Naive thymus-derived CD8-positive, alpha-beta T cell (primary cell): ENCODE measurements around the gene RNFT2. TPM values are rescaled to one million over a fixed set of nuclear protein-coding genes. Genes with fewer than 3 reads are reported as not detected.

Experiments
- ATAC-seq, 2 donors: fragments of 150-1000 bp; cut with Tn5 transposase in 1 of 2; sonication (Bioruptor Pico), chemical (Tn5 transposase) in 1 of 2; 1 replicate in 1 of 2; 2 replicates in 1 of 2; pipeline ENCODE4 v1.10.0; 2021; ENCODE audit warnings: mild to moderate bottlenecking in 2 of 2, moderate library complexity in 2 of 2
- POLR2A ChIA-PET: fragments of 350-600 bp; sonication (Branson Sonifier 250); formaldehyde crosslinking; loops from one replicate; lab custom pipeline; 2021; ENCODE audit warnings: antibody characterized with exemption; lab: Charles Lee
- DNase-seq, 10 donors: peaks; one replicate each; pipeline versions ENCODE4 v3.0.0 to v3.0.0-alpha.2; 2020 to 2022
- H3K27ac Mint-ChIP-seq, 10 donors: one replicate each; pipeline ENCODE4 v1.8.0; 2020 to 2022; ENCODE audit warnings: mild to moderate bottlenecking in 10 of 10, mixed read lengths in 10 of 10, moderate library complexity in 4 of 10, inconsistent platforms in 1 of 10
- H3K27me3 Mint-ChIP-seq, 5 donors: one replicate each; pipeline ENCODE4 v1.8.0; 2021 to 2022; ENCODE audit warnings: mixed read lengths in 5 of 5
- H3K36me3 Mint-ChIP-seq, 3 donors: one replicate each; pipeline ENCODE4 v1.8.0; 2020 to 2022; ENCODE audit warnings: mixed read lengths in 3 of 3, mild to moderate bottlenecking in 2 of 3, inconsistent platforms in 1 of 3
- H3K4me1 Mint-ChIP-seq, 4 donors: one replicate each; pipeline ENCODE4 v1.8.0; 2021 to 2022; ENCODE audit warnings: mixed read lengths in 4 of 4
- H3K4me3 Mint-ChIP-seq, 10 donors: one replicate each; pipeline ENCODE4 v1.8.0; 2020 to 2022; ENCODE audit warnings: mild to moderate bottlenecking in 10 of 10, mixed read lengths in 10 of 10, moderate library complexity in 6 of 10, inconsistent platforms in 1 of 10
- H3K9me3 Mint-ChIP-seq, 9 donors: one replicate each; pipeline ENCODE4 v1.8.0; 2020 to 2022; ENCODE audit warnings: mixed read lengths in 9 of 9, mild to moderate bottlenecking in 3 of 9, inconsistent platforms in 1 of 9, moderate library complexity in 1 of 9
- polyA plus RNA-seq, 3 donors: library from polyadenylated mRNA; unstranded; fragments of 300-500 nt; fragmentation: Illumina TruSeq; gene quantifications; one replicate each; pipeline ENCODE4 v1.2.3, GENCODE V29; 2021
- total RNA-seq, 8 experiments: library from RNA in 2 of 8; stranded (reverse) in 2 of 8; gene quantifications; one replicate each; pipeline ENCODE4 v1.2.3 and lab custom pipeline; 2021 to 2026

Gene RNFT2
- total and polyA plus RNA-seq, 5 experiments from 2014 or later = 1.9 to 7.2 (median 2.4) TPM

DNA sequence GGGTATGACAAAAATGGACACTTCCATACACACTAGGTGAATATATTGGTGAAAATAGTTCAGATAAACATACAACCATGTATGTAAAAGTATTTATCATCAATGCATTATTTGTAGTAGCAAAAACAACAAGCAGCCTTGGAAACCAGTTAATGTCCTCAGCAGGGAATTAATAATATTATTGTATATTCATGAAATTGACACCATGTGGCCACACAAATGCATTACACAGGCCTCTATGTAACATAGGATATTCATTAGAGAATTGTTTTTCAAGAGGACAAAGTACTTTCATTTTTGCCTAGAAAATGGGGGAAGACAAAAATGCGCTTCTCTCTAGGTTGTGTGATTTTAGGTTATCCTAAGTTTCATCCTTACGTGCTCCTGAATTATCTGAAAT lies 24.6 kb upstream of the RNFT2 start:
- peak overlapping the region in 6 of 10 donors; percentile 1 to 74 (median 48) for H3K27ac Mint-ChIP-seq
- POLR2A ChIA-PET = no interaction called here
- no peaks in the 10 kb centered on the region for H3K9me3 Mint-ChIP-seq
- no peak for DNase-seq
- peaks cover 5 to 10% (median 8%) of the 10 kb centered on the region in 4 donors for H3K4me1 Mint-ChIP-seq
- H3K36me3 Mint-ChIP-seq = peaks cover 0 to 39% (median 2%) of the 10 kb centered on the region in 3 donors
- H3K4me3 Mint-ChIP-seq = no peak overlapping the region
- peaks cover 0 to 7% (median 0%) of the 10 kb centered on the region in 5 donors for H3K27me3 Mint-ChIP-seq
- ATAC-seq = no peak

DNA sequence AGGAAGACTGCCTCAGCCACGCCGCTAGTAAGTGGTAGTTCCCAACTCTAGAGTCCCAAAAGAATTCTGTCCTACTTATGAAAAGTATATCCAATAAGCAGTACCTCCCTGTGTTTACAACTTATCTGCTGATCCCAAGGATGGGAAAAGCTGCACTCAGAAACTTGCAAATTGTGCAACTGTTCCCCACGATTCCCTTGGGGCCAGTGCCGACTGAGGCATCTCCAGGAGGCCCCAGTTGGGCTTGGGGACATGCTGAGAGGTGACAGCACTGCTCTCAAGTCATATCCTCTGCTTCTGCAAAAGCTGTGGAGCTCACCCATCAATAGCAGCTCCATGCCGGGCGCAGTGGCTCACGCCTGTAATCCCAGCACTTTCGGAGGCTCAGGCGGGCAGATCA lies 23.9 kb upstream of the RNFT2 start:
- no peak for DNase-seq
- POLR2A ChIA-PET = no interaction called here
- peaks cover 0 to 45% (median 2%) of the 10 kb centered on the region in 3 donors for H3K36me3 Mint-ChIP-seq
- peaks cover 1 to 3% (median 2%) of the 10 kb centered on the region in 4 donors for H3K4me1 Mint-ChIP-seq
- ATAC-seq = no peak
- H3K4me3 Mint-ChIP-seq = no peak overlapping the region
- peaks cover 0 to under 1% (median 0%) of the 10 kb centered on the region in 5 donors for H3K27me3 Mint-ChIP-seq
- H3K9me3 Mint-ChIP-seq = no peaks in the 10 kb centered on the region
- H3K27ac Mint-ChIP-seq = peak overlapping the region in 2 of 10 donors; percentile 40 to 53

DNA sequence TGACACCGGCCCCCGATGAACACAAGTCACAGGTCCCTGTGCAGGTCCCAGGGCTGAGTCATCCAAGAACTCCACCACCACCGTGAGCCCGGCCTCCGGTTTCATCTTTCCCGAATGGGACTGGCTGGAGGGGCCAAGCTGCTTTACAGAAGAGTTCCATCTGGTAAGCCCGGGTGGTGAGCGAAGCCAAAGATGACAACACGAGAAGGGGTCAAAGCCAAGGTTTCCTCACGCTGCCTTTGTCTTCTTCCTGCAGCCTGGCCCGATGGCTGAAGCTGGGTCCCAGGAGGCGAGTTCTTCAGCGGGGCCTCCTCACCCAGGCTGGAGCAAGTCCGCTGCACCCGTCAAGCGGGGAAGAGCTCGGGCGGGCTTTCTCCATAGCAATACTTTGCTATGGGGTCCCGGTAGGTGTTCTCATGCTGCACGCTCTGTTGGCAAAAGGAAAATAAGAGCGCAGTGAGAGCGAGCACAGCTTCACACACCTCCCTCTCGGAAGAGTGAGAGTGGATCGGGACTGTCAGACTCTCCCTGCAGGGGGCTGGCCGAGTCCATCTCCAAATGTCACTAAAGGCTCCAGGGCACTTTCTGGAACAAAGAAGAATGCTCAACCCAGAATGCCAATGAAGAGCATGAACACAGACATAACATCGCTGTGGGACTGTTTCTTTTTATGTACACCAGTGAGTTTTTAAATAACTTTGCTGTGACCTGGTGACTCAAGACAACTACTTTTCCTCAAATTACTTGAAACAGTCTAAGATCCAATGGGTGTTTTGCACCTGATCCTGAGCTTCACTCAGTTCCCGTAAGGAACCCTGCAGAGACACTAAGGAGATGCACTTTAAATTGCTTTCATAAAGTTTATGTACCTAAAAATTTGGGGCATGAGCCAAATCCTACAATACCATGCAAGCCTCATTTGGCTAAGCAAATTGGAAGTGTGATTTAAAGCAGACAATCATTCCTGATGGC lies 20.4 kb upstream of the RNFT2 start:
- no peak for DNase-seq
- Mint-ChIP-seq H3K27ac (no peak overlapping the region), H3K4me3 (no peak overlapping the region), H3K27me3 (no peaks in the 10 kb centered on the region), H3K36me3 (peaks cover 0 to 80% (median 8%) of the 10 kb centered on the region in 3 donors), H3K4me1 (peaks cover 0 to 7% (median 5%) of the 10 kb centered on the region in 4 donors), H3K9me3 (no peaks in the 10 kb centered on the region)
- no peak for ATAC-seq
- POLR2A ChIA-PET = no interaction called here

DNA sequence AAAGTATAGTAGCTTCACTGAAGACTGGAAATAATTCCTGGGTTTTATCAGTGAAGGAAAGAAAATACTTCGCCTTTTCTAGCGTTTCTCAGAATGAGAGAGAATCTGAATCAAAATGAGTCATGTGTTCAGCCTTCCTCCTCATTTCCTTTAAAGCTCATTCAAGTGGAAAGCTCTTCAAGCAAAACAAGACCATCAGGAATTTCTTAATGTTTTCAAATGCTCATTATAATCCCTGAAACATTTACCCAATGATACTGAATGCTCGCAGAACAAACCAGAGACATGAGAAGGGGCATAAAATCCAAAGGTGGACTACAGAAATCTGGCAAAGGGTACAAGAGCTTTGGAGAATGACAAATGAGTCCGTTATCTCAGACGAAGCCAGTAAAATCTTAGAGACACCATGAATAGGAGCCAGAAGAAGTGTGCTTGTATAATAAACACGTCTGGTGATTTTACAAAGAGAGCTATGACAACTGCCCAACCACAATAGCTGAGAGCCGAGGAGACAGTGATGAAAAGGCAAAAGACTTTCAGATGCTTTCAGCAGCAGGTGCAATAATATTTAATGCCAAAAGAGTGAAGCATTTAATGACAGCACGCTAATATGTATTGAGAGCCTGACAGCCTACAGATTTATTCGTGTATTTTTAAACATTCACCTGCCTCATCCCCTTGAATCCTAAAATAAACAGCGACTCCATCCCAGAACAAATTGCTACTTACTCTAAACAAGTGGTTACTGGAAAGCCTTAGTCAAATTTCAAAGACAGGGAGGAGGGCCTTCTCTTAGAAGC lies 19.3 kb upstream of the RNFT2 start:
- Mint-ChIP-seq H3K27ac (peak overlapping the region in 1 of 10 donors; percentile 15), H3K9me3 (no peaks in the 10 kb centered on the region), H3K36me3 (peaks cover 0 to 84% (median 12%) of the 10 kb centered on the region in 3 donors), H3K27me3 (no peaks in the 10 kb centered on the region), H3K4me3 (no peak overlapping the region), H3K4me1 (peaks cover 0 to 10% (median 6%) of the 10 kb centered on the region in 4 donors)
- POLR2A ChIA-PET = no interaction called here
- no peak for DNase-seq
- no peak for ATAC-seq

DNA sequence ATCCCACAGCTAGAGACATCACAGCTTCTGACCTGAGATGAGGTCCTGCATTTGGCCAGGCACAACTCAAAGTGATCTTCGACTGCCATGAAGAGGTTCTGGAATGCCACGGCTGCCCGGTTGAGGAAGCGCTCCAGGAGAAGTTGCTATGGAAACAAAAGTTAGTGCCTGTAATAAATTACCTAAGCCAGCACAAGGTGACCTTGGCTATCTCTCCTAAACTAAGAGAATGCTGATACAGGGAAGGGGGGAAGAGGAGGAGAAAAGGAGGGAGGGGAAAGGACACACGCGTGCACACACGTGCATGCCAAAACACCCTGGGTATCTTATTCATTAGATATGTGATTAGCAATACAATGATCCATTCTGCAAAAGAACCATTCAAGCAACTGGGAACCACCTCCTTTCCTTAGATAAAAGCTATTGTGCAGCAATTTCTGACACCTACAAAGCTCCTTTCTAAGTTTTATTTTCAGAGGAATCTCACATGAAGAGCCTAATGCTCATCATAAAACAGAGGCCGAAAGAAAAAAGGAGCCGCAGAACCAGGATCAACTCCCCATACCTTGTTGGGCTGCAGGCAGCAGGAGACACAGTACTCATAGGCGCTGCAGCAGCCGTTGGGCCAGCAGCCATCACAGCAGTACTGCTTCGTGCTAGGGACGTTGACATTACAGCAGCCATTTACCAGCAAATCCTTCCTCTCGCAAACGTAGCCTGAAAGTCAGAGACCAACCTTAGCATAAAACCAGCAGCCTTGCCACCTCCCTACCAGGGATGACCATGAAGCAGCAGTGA lies 18.2 kb upstream of the RNFT2 start:
- Mint-ChIP-seq H3K9me3 (no peaks in the 10 kb centered on the region), H3K27ac (peak overlapping the region in 3 of 10 donors; percentile 6 to 82 (median 66)), H3K36me3 (peaks cover 0 to 81% (median 12%) of the 10 kb centered on the region in 3 donors), H3K27me3 (no peaks in the 10 kb centered on the region), H3K4me3 (no peak overlapping the region), H3K4me1 (peaks cover 0 to 9% (median 8%) of the 10 kb centered on the region in 4 donors)
- no peak for ATAC-seq
- no peak for DNase-seq
- POLR2A ChIA-PET = no interaction called here

DNA sequence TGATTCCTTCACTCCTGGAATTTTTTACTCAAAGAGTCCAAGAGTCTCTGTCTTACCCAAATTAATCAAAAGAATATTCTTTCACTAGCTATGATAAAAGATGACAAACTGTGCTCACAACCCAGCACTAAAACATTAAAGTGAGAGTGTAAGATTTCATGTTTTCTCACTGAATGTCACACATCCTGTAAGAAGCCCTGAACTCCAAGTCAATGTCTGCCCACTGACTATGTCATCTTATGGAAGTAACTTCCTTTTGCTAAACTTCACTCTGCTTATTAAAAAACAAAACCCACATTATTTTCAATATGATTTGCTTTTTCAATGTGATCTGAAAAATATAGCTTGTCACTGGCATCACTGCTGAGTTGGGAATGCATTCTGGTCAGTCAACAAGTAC lies 15.9 kb upstream of the RNFT2 start:
- no peaks in the 10 kb centered on the region for H3K9me3 Mint-ChIP-seq
- H3K4me3 Mint-ChIP-seq = no peak overlapping the region
- DNase-seq (no peak), ATAC-seq (no peak)
- peaks cover 10 to 18% (median 15%) of the 10 kb centered on the region in 4 donors for H3K4me1 Mint-ChIP-seq
- no peaks in the 10 kb centered on the region for H3K27me3 Mint-ChIP-seq
- peaks cover 0 to 60% (median 10%) of the 10 kb centered on the region in 3 donors for H3K36me3 Mint-ChIP-seq
- POLR2A ChIA-PET = no interaction called here
- peak overlapping the region in 1 of 10 donors; percentile 2 for H3K27ac Mint-ChIP-seq

DNA sequence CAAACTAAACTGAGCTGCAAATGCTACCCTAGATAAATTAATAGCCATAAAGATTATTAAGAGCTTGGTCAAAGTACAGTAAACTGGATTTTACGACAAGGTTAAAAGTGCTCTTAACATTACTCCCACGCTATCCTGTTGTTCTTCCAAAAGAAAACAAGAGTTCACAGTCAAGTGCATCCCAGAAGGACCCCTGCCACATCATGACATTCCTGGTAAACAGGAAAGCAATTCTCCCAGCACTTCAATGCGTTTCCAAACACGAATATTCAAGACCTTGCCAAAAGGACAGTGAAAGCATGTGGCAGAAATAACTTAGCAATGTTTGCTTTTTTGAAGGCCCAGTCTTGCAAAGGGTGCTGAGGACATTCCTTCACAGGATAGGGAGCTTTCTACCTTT lies 11.4 kb upstream of the RNFT2 start:
- no peaks in the 10 kb centered on the region for H3K27me3 Mint-ChIP-seq
- H3K9me3 Mint-ChIP-seq = no peaks in the 10 kb centered on the region
- H3K36me3 Mint-ChIP-seq = peaks cover 0 to 36% (median 6%) of the 10 kb centered on the region in 3 donors
- peak overlapping the region in 3 of 10 donors; percentile 20 to 58 (median 37) for H3K27ac Mint-ChIP-seq
- peaks cover 14 to 37% (median 31%) of the 10 kb centered on the region in 4 donors for H3K4me1 Mint-ChIP-seq
- ATAC-seq = no peak
- POLR2A ChIA-PET = interaction anchor here (1.1 kb wide), 1 partner anchor 10 kb away, joined by 3 read pairs; no protein-coding TSS in a partner anchor
- no peak for DNase-seq
- H3K4me3 Mint-ChIP-seq = no peak overlapping the region

DNA sequence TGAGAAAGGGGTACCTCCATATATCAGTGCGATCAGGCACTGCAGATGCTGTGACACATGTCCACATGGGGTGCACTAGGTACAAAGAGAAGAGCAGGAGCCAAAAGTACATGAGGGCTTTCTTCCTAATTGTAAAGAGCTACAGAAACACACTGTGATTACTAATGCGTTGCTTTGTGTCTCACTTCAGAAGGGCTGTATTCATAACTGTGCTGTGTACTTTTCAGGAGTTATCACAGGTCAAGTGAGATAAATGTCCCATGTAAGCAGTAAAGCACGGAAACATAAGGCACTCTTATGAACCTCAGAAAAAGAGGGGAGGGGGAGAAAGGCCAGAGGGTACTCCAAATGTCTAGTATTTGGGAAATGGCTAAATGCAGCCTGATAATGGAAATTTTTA lies 10.9 kb upstream of the RNFT2 start:
- Mint-ChIP-seq H3K4me1 (peaks cover 14 to 42% (median 33%) of the 10 kb centered on the region in 4 donors), H3K4me3 (no peak overlapping the region), H3K27ac (peak overlapping the region in 2 of 10 donors; percentile 20 to 37), H3K36me3 (peaks cover 0 to 36% (median 5%) of the 10 kb centered on the region in 3 donors), H3K27me3 (no peaks in the 10 kb centered on the region), H3K9me3 (no peaks in the 10 kb centered on the region)
- POLR2A ChIA-PET = interaction anchor here (1.1 kb wide), 1 partner anchor 9 kb away, joined by 3 read pairs; no protein-coding TSS in a partner anchor
- ATAC-seq (no peak), DNase-seq (no peak)

DNA sequence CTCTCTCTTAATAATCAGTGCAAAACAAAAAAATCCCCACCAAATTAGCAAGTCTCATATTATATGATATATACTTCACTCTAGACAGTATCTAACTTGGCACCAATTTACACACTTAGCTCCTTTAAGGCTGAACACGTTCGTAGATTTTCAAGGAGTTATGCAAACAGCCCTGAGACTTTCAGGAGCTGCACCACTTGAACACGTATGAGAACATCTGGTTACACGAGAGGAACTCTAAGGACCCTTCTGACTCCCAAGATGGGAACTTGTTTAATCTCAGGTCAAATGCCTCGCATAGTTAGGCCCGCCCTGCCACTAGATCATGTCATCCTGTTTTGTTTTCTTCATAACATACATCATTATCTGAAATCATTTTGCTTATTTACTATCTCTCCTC lies 10.2 kb upstream of the RNFT2 start:
- H3K4me1 Mint-ChIP-seq = peaks cover 13 to 45% (median 34%) of the 10 kb centered on the region in 4 donors
- H3K36me3 Mint-ChIP-seq = peaks cover 0 to 34% (median 2%) of the 10 kb centered on the region in 3 donors
- DNase-seq (no peak), ATAC-seq (no peak)
- H3K4me3 Mint-ChIP-seq = no peak overlapping the region
- POLR2A ChIA-PET = no interaction called here
- H3K9me3 Mint-ChIP-seq = no peaks in the 10 kb centered on the region
- peak overlapping the region in 1 of 10 donors; percentile 78 for H3K27ac Mint-ChIP-seq
- H3K27me3 Mint-ChIP-seq = no peaks in the 10 kb centered on the region

DNA sequence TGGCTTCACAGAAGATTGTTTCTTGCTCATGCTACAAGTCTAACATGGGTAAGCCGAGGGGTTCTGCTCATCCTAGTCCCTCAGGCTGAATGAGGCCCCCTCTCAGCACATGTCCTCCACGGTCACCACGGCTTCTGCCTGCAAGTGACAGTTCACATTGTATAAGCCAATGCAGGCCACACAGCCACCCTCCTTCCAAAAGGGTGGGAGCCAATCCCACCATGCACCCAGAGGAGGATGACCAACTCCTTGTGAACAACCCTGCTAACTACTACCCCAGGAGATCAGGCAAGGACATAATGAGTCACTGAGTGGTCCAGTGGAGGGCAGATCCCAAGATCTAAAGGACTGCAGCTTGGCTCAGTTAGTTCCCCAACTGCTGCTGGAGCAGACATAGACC lies 6.3 kb upstream of the RNFT2 start:
- POLR2A ChIA-PET = no interaction called here
- peaks cover 22 to 62% (median 49%) of the 10 kb centered on the region in 4 donors for H3K4me1 Mint-ChIP-seq
- no peak for DNase-seq
- no peaks in the 10 kb centered on the region for H3K27me3 Mint-ChIP-seq
- H3K9me3 Mint-ChIP-seq = no peaks in the 10 kb centered on the region
- ATAC-seq = no peak
- H3K4me3 Mint-ChIP-seq = no peak overlapping the region
- peaks cover 0 to 48% (median 8%) of the 10 kb centered on the region in 3 donors for H3K36me3 Mint-ChIP-seq
- H3K27ac Mint-ChIP-seq = peak overlapping the region in 1 of 10 donors; percentile 20

DNA sequence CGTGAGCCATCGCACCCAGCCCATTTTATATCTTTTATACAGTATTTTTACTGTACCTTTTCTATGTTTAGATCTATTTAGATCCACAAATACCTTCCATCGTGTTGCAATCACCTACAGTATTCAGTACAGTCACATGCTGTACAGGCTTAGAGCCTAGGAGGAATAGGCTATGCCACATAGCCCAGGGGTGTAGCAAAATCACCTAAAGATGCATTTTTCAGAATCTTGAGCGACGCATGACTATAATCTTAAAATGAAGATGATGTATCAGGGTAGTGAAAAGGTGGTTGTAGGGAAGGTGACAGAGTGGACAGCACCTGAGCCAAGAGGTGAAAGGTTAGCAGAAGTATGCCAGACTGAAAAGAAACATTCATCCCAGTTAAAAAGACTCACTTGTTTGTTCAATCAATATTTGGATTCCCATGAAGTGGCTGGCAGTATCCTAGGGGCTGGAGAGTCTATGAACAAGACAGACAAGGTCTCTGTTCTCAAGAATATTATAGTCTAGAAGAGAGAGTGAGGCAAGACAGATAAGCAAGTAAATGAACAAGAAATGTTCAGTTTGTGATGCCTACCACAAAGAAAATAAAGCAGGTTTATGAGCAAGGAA lies 3.9 kb upstream of the RNFT2 start:
- Mint-ChIP-seq H3K27ac (peak overlapping the region in 4 of 10 donors; percentile 8 to 53 (median 33)), H3K4me1 (peaks cover 28 to 57% (median 49%) of the 10 kb centered on the region in 4 donors), H3K27me3 (no peaks in the 10 kb centered on the region), H3K9me3 (no peaks in the 10 kb centered on the region), H3K4me3 (peak overlapping the region in 5 of 10 donors; percentile 4 to 75 (median 52)), H3K36me3 (peaks cover 0 to 39% (median 8%) of the 10 kb centered on the region in 3 donors)
- POLR2A ChIA-PET = no interaction called here
- ATAC-seq (no peak), DNase-seq (no peak)
